ENCODE measurements around the gene ZNF787.
"Not testable (repeated sequence)": the region's sequence is repeated elsewhere in the genome, so short reads cannot be mapped to it uniquely, and the experiment has no call there.

The ZNF787 gene

DNA sequence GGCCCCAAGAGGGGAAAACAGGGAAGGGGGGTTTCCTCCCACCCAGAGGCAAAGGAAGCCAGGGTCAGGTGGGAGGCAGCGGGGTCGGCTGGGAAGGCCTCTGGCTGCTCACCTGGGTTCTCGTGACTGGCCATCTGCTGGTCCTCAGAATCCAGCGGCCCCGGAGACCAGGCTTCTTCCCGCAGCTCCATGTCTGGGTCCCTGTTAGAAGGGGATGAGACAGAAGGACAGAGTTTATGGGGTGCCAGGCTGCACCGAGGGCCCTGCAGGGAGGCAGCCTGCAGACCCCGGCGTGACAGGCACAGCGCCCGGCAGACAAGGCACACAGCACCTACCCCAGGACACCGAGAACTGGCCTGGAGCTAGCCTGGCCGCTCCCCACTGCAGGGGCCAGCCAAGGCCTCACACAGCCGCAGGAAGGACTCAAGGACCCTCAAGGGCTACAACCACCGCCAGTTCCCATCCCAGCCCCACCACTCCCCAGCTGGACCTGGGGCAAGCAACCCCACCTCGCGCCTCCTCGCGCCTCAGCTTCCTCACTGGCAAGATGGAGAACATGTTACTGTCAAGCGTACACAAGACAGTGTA is 18.0 kb downstream of the ZNF787 start:
- H3K27ac ChIP-seq, result no peak overlapping the region
- TF ChIP-seq, protein P1, sequence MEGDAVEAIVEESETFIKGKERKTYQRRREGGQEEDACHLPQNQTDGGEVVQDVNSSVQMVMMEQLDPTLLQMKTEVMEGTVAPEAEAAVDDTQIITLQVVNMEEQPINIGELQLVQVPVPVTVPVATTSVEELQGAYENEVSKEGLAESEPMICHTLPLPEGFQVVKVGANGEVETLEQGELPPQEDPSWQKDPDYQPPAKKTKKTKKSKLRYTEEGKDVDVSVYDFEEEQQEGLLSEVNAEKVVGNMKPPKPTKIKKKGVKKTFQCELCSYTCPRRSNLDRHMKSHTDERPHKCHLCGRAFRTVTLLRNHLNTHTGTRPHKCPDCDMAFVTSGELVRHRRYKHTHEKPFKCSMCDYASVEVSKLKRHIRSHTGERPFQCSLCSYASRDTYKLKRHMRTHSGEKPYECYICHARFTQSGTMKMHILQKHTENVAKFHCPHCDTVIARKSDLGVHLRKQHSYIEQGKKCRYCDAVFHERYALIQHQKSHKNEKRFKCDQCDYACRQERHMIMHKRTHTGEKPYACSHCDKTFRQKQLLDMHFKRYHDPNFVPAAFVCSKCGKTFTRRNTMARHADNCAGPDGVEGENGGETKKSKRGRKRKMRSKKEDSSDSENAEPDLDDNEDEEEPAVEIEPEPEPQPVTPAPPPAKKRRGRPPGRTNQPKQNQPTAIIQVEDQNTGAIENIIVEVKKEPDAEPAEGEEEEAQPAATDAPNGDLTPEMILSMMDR (conservative IDR thresholded peaks at IDR 0.05), result no peak

DNA sequence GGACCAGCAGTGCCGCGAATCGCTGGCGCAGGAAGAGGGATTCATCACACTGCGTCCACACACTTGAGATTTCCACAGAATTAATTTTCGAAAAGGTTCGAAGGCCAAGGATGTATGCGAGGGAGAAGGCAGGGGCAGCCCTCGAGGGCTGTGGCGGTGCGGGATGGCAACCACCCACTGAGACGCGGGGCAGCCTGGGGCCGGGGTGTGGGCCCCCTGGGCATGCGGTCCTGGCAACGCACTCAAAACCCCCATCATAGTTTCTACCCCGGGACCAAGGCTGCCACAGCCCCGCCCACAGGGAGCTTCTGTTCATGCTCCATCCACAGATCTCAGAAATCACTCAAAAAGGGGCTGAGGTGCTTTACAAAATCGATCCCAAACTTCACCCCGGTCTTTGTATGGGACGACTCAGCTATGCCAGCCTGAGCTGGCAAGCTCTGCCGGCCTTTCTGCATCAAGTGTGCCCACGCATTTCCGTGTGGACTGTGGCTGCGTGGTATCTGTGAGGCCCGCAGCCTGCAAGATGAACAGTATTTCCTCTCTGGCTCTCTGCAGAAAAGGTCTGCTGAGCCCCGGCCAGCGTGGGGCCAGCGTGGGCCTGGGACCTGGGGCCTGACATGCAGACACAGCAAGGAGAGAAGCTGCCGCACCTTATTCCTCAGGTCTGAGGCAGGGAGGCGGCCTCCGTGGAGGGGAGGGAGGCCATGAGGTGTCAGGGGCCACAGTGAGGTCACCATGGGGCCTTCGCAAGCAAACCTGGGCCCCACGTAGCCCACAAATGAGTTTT is 19.2 kb downstream of the ZNF787 start:
- no peak overlapping the region for H3K27ac ChIP-seq
- TF ChIP-seq, protein P1 (conservative IDR thresholded peaks at IDR 0.05), result no peak

DNA sequence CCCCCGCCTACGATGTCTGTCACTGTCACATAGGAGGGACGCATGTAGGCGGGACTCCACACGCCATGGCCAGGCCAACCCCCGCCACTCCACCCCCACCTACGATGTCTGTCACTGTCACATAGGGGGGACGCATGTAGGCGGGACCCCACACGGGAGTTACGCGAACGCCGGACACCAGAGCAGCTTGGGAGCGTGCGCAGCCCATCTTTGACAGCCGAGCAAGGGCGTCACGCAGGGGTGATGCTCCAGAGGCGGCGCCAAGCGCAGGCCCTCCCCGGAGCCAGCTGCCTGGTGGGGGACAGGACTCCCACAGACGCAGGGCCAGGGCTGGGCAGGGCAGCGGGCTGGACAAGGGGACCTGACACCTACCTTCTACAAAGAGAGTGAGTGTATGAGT is 20.0 kb downstream of the ZNF787 start:
- TF ChIP-seq, protein P1 (conservative IDR thresholded peaks at IDR 0.05), result no peak

DNA sequence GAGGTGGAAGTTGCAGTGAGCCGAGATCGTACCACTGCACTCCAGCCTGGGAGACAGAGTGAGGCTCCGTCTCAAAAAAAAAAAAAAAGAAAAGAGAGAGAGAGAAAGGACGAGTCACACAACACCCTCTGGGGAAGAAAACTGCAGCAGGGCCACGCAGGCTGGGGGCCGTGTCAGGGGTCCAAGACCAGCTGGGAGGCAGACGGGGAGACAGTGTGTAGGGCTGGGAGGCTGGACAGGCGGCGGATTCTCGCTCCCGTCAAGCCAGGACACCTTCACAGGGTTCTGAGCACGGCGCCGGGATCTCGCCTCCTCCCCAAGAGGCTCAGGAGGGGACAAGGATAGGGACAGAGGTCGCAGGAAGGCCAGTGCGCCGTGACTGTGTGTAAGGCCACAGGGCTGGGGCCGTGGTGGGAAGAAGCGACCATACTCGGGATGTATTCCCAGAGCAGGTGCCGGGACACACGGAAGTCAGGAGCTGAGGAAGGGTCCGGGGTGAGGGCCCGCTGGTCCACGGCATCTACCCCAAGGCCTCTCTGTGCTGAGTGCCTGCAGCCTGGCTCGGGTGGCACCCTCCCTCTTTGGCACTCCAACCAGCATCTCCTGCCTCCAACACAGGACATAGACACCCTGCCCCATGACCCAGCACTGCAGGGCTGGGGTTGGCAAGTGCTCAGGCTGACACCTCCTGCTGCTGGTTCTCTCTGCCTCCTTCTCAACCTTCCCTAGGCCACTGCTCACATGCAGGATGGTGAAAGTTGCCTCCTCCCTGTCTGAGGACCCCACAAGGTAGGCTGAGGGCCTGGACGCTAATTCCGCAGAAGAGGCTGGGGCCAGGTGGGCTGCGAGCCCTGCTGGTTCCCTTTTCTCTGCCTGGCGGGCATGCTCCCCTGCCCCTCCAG is 21.2 kb downstream of the ZNF787 start:
- no peak overlapping the region for H3K27ac ChIP-seq
- TF ChIP-seq, protein P1 (conservative IDR thresholded peaks at IDR 0.05), result no peak

More for the DNA sequence above, 20.0 kb downstream of the ZNF787 start:
- no peak overlapping the region for H3K27ac ChIP-seq

DNA sequence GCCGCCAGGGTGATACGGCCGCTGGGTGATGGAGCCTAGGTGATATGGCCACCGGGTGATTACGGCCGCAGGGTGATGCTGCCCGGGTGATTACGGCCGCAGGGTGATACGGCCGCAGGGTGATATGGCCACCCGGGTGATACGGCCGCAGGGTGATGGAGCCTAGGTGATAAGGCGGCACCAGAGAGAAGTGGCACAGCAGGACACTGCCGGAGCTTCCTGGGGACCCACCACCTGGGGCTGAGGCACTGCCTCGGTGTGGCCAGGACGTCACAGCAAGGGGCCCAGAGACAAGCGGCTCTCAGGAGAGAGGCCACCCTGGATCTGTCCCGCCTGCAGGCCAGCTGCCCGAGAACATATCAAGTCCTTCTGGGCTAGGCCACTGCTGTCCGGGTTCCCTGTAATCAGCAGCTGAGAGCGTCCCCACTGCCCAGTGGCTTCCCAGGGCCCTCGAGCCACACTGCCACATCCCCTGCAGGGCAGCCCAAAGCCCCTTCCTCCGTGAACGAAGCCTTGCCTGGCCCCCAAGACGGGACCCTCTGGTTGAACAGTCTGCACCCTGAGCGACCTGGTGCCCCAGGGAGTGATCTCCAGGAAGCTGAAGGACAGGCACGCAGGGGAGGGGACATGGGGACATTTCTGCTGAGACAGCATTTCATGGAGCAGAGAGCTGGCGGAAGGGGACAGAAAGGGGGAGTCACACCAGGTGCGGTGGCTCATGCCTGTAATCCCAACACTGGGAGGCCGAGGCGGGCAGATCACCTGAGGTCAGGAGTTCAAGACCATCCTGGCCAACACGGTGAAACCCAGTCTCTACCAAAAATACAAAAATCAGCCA is 22.1 kb downstream of the ZNF787 start:
- no peak overlapping the region for H3K27ac ChIP-seq
- TF ChIP-seq, protein P1 (conservative IDR thresholded peaks at IDR 0.05), result no peak

DNA sequence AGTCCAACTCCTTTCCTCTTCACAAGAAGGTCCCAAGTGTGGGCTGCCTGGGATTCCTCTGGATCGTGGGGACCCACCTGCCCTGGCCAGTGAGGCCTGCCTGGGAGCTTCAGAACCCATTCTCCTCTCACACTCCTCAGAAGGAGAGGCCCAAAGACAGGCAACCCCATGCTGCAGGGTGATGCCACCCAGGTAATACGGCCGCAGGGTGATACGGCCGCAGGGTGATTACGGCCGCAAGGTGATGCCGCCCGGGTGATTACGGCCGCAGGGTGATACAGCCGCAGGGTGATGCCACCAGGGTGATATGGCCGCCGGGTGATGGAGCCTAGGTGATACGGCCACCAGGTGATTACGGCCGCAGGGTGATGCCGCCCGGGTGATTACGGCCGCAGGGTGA is 22.9 kb downstream of the ZNF787 start:
- not testable (repeated sequence) for H3K27ac ChIP-seq

DNA sequence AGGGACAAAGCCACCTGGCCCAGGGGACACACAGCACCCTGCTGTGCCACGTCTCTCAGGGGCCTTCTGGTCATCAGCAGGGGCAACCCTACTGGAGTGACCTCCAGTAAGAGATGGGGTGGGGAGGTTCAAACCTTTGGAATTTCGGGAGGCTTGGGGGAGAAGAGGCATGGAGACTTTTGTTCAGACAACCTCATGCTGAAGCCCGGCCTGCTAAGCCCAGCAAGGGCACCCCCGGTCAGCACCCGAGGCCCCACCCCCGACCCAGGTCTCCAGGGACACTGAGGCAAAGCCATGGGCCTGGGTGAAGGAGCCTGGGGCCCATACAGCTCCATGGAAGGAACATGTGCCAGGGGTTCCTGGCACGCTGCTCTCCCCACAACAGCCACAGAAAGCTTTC is 23.3 kb downstream of the ZNF787 start:
- no peak overlapping the region for H3K27ac ChIP-seq

More for the DNA sequence above, 23.3 kb downstream of the ZNF787 start:
- TF ChIP-seq, protein P1 (conservative IDR thresholded peaks at IDR 0.05), result no peak
